ENCODE data around the gene SLC35B3. TPM values are rescaled to one million over a fixed set of nuclear protein-coding genes. Genes with fewer than 3 reads are reported as not detected.

SLC35B3 gene
- total and polyA plus RNA-seq, 2 of the 8 experiments (the other 6 are each of a cell fraction or from before 2014, with no cell fraction given): 5.5 to 9.8 TPM

- no peak for TF ChIP-seq KDM1A (IDR thresholded peaks at IDR 0.05; ENCODE audit: borderline replicate concordance, low read length)
Observed at GRCh38 chr6:8442150-8442549, 6.8 kb upstream of the SLC35B3 start (continued).

All from H1 (cell line).